HG03280 (cell line): ENCODE data around the gene NCOA6.
A peak's percentile ranks its signal among the peaks of the same experiment; 100 is the strongest.
"Not testable (repeated sequence)": the region's sequence is repeated elsewhere in the genome, so short reads cannot be mapped to it uniquely, and the experiment has no call there.

Experiments
- ATAC-seq: cut with Tn5 transposase; IDR thresholded peaks from one replicate; pipeline ENCODE4 v1.9.1; 2021; ENCODE audit warnings: mild to moderate bottlenecking, moderate library complexity; ENCODE audit not compliant: unreplicated experiment

Gene NCOA6

GRCh38 chr20:34724172-34724571, 101.3 kb downstream of the NCOA6 start:
- ATAC-seq = no peak

- ATAC-seq = not testable (repeated sequence)
Measured at GRCh38 chr20:34722560-34722959, 102.9 kb downstream of the NCOA6 start.

- ATAC-seq = no peak
Measured at GRCh38 chr20:34720266-34720665, 105.2 kb downstream of the NCOA6 start.

GRCh38 chr20:34719242-34720017, 106.0 kb downstream of the NCOA6 start:
- ATAC-seq = peak; percentile 83

GRCh38 chr20:34717230-34718095, 108.0 kb downstream of the NCOA6 start:
- ATAC-seq = no peak

- no peak for ATAC-seq
Measured at GRCh38 chr20:34716921-34717229, 108.6 kb downstream of the NCOA6 start.

GRCh38 chr20:34715384-34715783, 110.1 kb downstream of the NCOA6 start:
- ATAC-seq = no peak

GRCh38 chr20:34713944-34714515, 111.4 kb downstream of the NCOA6 start:
- ATAC-seq = not testable (repeated sequence)

- ATAC-seq = no peak
Measured at GRCh38 chr20:34713194-34713943, 112.1 kb downstream of the NCOA6 start.

GRCh38 chr20:34712525-34713192, 112.8 kb downstream of the NCOA6 start:
- ATAC-seq = no peak

- ATAC-seq = no peak
Measured at GRCh38 chr20:34711813-34712430, 113.5 kb downstream of the NCOA6 start.

- ATAC-seq = no peak
Measured at GRCh38 chr20:34710861-34711574, 114.4 kb downstream of the NCOA6 start.

GRCh38 chr20:34710568-34710839, 114.9 kb downstream of the NCOA6 start:
- ATAC-seq = no peak

GRCh38 chr20:34709831-34710567, 115.5 kb downstream of the NCOA6 start:
- peak; percentile 36 for ATAC-seq

GRCh38 chr20:34709044-34709830, 116.2 kb downstream of the NCOA6 start:
- ATAC-seq = peak; percentile 47

- peak; percentile 3 for ATAC-seq
Measured at GRCh38 chr20:34708621-34709043, 116.8 kb downstream of the NCOA6 start.

- no peak for ATAC-seq
Measured at GRCh38 chr20:34706912-34707784, 118.3 kb downstream of the NCOA6 start.
